Calu3 (cell line): Measurements from ENCODE around the gene ATP6AP1. TPM values are rescaled to one million over a fixed set of nuclear protein-coding genes. Genes with fewer than 3 reads are reported as not detected.

Source experiments
- BruUV-seq: library from RNA; stranded (reverse); fragments of 400-500 nt; replicated peaks from 2 replicates; lab custom pipeline; 2021; lab: Mats Ljungman, UMichigan
- CTCF ChIA-PET: fragments of 300-600 bp; sonication (Branson Sonifier 250); formaldehyde crosslinking; loops from one replicate; lab custom pipeline; 2022; ENCODE audit warnings: antibody characterized with exemption; lab: Charles Lee
- DNase-seq: peaks from one replicate; pipeline ENCODE4 v3.0.0; 2022
- H3K27ac Mint-ChIP-seq: one replicate; pipeline ENCODE4 v1.8.0; 2022; ENCODE audit warnings: mixed read lengths; ENCODE audit not compliant: unreplicated experiment
- H3K27me3 Mint-ChIP-seq: one replicate; pipeline ENCODE4 v1.8.0; 2022; ENCODE audit warnings: mixed read lengths; ENCODE audit not compliant: unreplicated experiment
- H3K36me3 Mint-ChIP-seq: one replicate; pipeline ENCODE4 v1.8.0; 2022; ENCODE audit warnings: mild to moderate bottlenecking, moderate library complexity, mixed read lengths; ENCODE audit not compliant: insufficient read depth, unreplicated experiment
- H3K4me1 Mint-ChIP-seq: one replicate; pipeline ENCODE4 v1.8.0; 2022; ENCODE audit warnings: mild to moderate bottlenecking, low read depth, mixed read lengths; ENCODE audit not compliant: unreplicated experiment
- H3K4me3 Mint-ChIP-seq: one replicate; pipeline ENCODE4 v1.8.0; 2022; ENCODE audit warnings: mild to moderate bottlenecking, low read depth, moderate library complexity, mixed read lengths; ENCODE audit not compliant: unreplicated experiment
- H3K9me3 Mint-ChIP-seq: one replicate; pipeline ENCODE4 v1.8.0; 2022; ENCODE audit warnings: low read depth, mixed read lengths; ENCODE audit not compliant: unreplicated experiment
- intact Hi-C: fragments of 100-400 bp; cut with micrococcal nuclease; formaldehyde crosslinking; loops from one replicate; pipeline ENCODE4 v1.10.0; 2022; ENCODE audit not compliant: unreplicated experiment
- total RNA-seq: library from RNA; stranded (reverse); gene quantifications from 2 replicates; pipeline ENCODE4 v1.2.3, GENCODE V29; 2022
- TF ChIP-seq, protein P1 (sequence below): fragments of 200-600 bp; IDR thresholded peaks from one replicate; pipeline ENCODE4 v1.8.0; 2022; ENCODE audit warnings: antibody characterized with exemption; ENCODE audit not compliant: unreplicated experiment

Gene ATP6AP1
- total RNA-seq, 1 experiment from 2014 or later, result 109 TPM

DNA sequence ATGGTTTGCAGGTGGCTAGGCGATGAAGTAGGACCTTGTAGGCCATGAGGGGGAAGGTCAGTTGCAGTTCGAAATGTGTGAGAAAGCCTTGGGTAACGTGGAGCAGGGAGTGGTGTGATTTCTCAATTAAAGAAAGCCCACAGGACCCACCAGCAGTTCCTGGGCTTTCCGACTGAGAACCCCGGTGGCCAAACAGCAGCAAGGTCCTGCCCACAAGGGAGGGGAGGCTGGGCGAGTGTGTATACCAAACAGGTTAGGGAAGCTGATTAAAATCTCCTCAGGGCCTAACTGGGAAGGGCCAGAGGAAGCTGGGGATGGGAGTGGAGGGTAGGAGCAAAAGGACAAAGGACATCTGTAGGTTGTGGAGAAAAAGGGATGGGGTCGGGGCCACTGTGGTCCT, 2.4 kb downstream of the ATP6AP1 start:
- intact Hi-C loops, result no loop called here
- TF ChIP-seq, protein P1, sequence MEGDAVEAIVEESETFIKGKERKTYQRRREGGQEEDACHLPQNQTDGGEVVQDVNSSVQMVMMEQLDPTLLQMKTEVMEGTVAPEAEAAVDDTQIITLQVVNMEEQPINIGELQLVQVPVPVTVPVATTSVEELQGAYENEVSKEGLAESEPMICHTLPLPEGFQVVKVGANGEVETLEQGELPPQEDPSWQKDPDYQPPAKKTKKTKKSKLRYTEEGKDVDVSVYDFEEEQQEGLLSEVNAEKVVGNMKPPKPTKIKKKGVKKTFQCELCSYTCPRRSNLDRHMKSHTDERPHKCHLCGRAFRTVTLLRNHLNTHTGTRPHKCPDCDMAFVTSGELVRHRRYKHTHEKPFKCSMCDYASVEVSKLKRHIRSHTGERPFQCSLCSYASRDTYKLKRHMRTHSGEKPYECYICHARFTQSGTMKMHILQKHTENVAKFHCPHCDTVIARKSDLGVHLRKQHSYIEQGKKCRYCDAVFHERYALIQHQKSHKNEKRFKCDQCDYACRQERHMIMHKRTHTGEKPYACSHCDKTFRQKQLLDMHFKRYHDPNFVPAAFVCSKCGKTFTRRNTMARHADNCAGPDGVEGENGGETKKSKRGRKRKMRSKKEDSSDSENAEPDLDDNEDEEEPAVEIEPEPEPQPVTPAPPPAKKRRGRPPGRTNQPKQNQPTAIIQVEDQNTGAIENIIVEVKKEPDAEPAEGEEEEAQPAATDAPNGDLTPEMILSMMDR, result no peak
- CTCF ChIA-PET, result no interaction called here
- H3K9me3 Mint-ChIP-seq, result no peaks in the 10 kb centered on the region
- H3K4me3 Mint-ChIP-seq, result no peak overlapping the region
- peaks cover 24% of the 10 kb centered on the region for H3K4me1 Mint-ChIP-seq
- peaks cover 46% of the 10 kb centered on the region for H3K36me3 Mint-ChIP-seq
- no peak for DNase-seq
- no peak overlapping the region for H3K27ac Mint-ChIP-seq
- no TSS peak for BruUV-seq
- no peaks in the 10 kb centered on the region for H3K27me3 Mint-ChIP-seq

DNA sequence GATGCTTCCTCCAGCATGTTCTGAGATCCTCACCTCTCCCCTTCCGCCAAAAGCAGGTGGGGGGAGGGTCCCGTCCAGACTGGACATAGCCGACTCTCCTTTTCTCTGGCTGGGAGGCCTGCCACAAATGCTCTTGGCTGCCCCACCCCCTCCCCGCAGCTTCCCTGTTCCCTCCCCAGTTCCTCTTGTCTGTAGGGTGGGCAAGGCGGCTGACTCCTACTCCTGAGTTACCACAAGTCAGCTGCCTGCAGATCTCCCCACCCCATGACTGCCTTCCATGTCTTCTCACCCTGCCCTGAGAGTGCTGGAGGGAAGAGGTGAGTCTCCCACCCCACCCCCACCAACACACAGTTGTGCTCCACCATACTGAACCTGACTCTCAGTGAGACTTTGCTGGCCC, 2.9 kb downstream of the ATP6AP1 start:
- Mint-ChIP-seq H3K36me3 (peaks cover 50% of the 10 kb centered on the region), H3K4me3 (no peak overlapping the region), H3K4me1 (peaks cover 24% of the 10 kb centered on the region), H3K27me3 (no peaks in the 10 kb centered on the region), H3K27ac (no peak overlapping the region), H3K9me3 (no peaks in the 10 kb centered on the region)
- intact Hi-C loops, result no loop called here
- TF ChIP-seq, protein P1, result no peak
- no TSS peak for BruUV-seq
- no peak for DNase-seq
- CTCF ChIA-PET, result no interaction called here

DNA sequence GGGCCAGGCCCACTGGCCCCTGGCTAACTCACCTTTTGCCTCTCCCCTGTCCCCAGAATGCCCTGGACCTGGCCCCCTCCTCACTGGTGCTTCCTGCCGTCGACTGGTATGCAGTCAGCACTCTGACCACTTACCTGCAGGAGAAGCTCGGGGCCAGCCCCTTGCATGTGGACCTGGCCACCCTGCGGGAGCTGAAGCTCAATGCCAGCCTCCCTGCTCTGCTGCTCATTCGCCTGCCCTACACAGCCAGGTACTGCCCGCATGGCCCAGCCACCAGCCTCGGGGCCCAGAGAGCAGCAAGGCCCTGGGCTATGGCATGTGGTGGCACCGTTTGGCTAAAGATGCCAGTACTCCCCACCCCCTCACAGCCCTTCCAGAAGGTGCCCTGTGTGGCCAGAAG, 3.7 kb downstream of the ATP6AP1 start:
- TF ChIP-seq, protein P1, result no peak
- H3K36me3 Mint-ChIP-seq, result peaks cover 55% of the 10 kb centered on the region
- H3K4me3 Mint-ChIP-seq, result no peak overlapping the region
- no peaks in the 10 kb centered on the region for H3K27me3 Mint-ChIP-seq
- H3K4me1 Mint-ChIP-seq, result peaks cover 20% of the 10 kb centered on the region
- no peaks in the 10 kb centered on the region for H3K9me3 Mint-ChIP-seq
- no peak overlapping the region for H3K27ac Mint-ChIP-seq
- no peak for DNase-seq
- BruUV-seq, result no TSS peak
- intact Hi-C loops, result no loop called here
- CTCF ChIA-PET, result interaction anchor here (0.6 kb wide), 1 partner anchor 346 kb away, joined by 3 read pairs; no protein-coding TSS in a partner anchor

DNA sequence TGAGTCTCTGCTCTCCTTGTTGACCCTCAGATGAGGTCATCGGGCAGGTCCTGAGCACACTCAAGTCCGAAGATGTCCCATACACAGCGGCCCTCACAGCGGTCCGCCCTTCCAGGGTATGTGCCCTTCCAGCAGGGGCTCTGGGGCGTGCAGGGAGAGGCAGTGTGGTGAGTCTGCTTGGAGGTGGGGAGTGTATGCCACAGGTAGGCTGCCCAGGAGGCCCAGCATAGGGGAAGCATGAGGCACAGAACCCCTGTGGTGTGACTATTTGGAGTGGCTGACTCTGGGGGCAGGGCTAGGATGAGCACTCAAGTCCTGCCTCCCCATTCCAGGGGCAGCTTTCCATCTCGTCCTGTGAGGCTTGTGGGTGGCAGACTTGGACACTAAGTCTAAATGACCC, 5.1 kb downstream of the ATP6AP1 start:
- peaks cover 9% of the 10 kb centered on the region for H3K4me1 Mint-ChIP-seq
- TF ChIP-seq, protein P1, result no peak
- no peak overlapping the region for H3K4me3 Mint-ChIP-seq
- intact Hi-C loops, result no loop called here
- no peaks in the 10 kb centered on the region for H3K27me3 Mint-ChIP-seq
- H3K27ac Mint-ChIP-seq, result no peak overlapping the region
- CTCF ChIA-PET, result no interaction called here
- DNase-seq, result no peak
- BruUV-seq, result no TSS peak
- peaks cover 55% of the 10 kb centered on the region for H3K36me3 Mint-ChIP-seq
- no peaks in the 10 kb centered on the region for H3K9me3 Mint-ChIP-seq
